ENCODE measurements around the gene SULT1C4.

SULT1C4 gene

GRCh38 chr2:108399479-108399878 lies 21.7 kb downstream of the SULT1C4 start:
- no peak overlapping the region for H3K4me3 ChIP-seq (ENCODE audit: low read depth, low read length, poor library complexity, severe bottlenecking)
- H3K4me1 ChIP-seq (ENCODE audit: insufficient read depth, low read length, severe bottlenecking), result no peaks in the 10 kb centered on the region
- TF ChIP-seq EZH2 (IDR thresholded peaks at IDR 0.05; ENCODE audit: borderline replicate concordance, low read length), result no peak
- TF ChIP-seq, protein P1, sequence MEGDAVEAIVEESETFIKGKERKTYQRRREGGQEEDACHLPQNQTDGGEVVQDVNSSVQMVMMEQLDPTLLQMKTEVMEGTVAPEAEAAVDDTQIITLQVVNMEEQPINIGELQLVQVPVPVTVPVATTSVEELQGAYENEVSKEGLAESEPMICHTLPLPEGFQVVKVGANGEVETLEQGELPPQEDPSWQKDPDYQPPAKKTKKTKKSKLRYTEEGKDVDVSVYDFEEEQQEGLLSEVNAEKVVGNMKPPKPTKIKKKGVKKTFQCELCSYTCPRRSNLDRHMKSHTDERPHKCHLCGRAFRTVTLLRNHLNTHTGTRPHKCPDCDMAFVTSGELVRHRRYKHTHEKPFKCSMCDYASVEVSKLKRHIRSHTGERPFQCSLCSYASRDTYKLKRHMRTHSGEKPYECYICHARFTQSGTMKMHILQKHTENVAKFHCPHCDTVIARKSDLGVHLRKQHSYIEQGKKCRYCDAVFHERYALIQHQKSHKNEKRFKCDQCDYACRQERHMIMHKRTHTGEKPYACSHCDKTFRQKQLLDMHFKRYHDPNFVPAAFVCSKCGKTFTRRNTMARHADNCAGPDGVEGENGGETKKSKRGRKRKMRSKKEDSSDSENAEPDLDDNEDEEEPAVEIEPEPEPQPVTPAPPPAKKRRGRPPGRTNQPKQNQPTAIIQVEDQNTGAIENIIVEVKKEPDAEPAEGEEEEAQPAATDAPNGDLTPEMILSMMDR (IDR thresholded peaks at IDR 0.05; ENCODE audit: low read length), result no peak
- H3K79me2 ChIP-seq (ENCODE audit: insufficient read depth, low read length), result no peaks in the 10 kb centered on the region
- H3K9me2 ChIP-seq (ENCODE audit: low read depth, low read length), result no peaks in the 10 kb centered on the region
- no peak overlapping the region for H3K4me2 ChIP-seq (ENCODE audit: low read length)
- H3K9ac ChIP-seq (ENCODE audit: low read length), result no peak overlapping the region
- H2AFZ ChIP-seq (ENCODE audit: low read length), result no peak overlapping the region
- no peaks in the 10 kb centered on the region for H3F3A ChIP-seq (ENCODE audit: insufficient read depth, low read length)
- H3K36me3 ChIP-seq (ENCODE audit: insufficient read depth, low read length), result no peaks in the 10 kb centered on the region
- peaks cover 7% of the 10 kb centered on the region; the same call in 1 of the 2 replicates for H3K9me3 ChIP-seq (ENCODE audit: low read length)
- no peak overlapping the region for H3K27ac ChIP-seq (ENCODE audit: low read depth, low read length, poor library complexity, severe bottlenecking)
- no peaks in the 10 kb centered on the region for H3K27me3 ChIP-seq (ENCODE audit: insufficient read depth, low read length)
- H4K20me1 ChIP-seq (ENCODE audit: insufficient read depth, low read length), result no peaks in the 10 kb centered on the region

- no peaks in the 10 kb centered on the region for H3K79me2 ChIP-seq (ENCODE audit: insufficient read depth, low read length)
- peaks cover 7% of the 10 kb centered on the region; the same call in 1 of the 2 replicates for H3K9me3 ChIP-seq (ENCODE audit: low read length)
- H2AFZ ChIP-seq (ENCODE audit: low read length), result no peak overlapping the region
- H3K4me1 ChIP-seq (ENCODE audit: insufficient read depth, low read length, severe bottlenecking), result no peaks in the 10 kb centered on the region
- TF ChIP-seq, protein P1 (IDR thresholded peaks at IDR 0.05; ENCODE audit: low read length), result no peak
- TF ChIP-seq EZH2 (IDR thresholded peaks at IDR 0.05; ENCODE audit: borderline replicate concordance, low read length), result no peak
- H3K9ac ChIP-seq (ENCODE audit: low read length), result no peak overlapping the region
- H3K27ac ChIP-seq (ENCODE audit: low read depth, low read length, poor library complexity, severe bottlenecking), result no peak overlapping the region
- H3K4me2 ChIP-seq (ENCODE audit: low read length), result no peak overlapping the region
- H3K36me3 ChIP-seq (ENCODE audit: insufficient read depth, low read length), result no peaks in the 10 kb centered on the region
- H4K20me1 ChIP-seq (ENCODE audit: insufficient read depth, low read length), result no peaks in the 10 kb centered on the region
- H3K4me3 ChIP-seq (ENCODE audit: low read depth, low read length, poor library complexity, severe bottlenecking), result no peak overlapping the region
- no peaks in the 10 kb centered on the region for H3K27me3 ChIP-seq (ENCODE audit: insufficient read depth, low read length)
- no peaks in the 10 kb centered on the region for H3F3A ChIP-seq (ENCODE audit: insufficient read depth, low read length)
- no peaks in the 10 kb centered on the region for H3K9me2 ChIP-seq (ENCODE audit: low read depth, low read length)
These were observed 24.0 kb downstream of the SULT1C4 start for GRCh38 chr2:108401800-108402199.

DNA sequence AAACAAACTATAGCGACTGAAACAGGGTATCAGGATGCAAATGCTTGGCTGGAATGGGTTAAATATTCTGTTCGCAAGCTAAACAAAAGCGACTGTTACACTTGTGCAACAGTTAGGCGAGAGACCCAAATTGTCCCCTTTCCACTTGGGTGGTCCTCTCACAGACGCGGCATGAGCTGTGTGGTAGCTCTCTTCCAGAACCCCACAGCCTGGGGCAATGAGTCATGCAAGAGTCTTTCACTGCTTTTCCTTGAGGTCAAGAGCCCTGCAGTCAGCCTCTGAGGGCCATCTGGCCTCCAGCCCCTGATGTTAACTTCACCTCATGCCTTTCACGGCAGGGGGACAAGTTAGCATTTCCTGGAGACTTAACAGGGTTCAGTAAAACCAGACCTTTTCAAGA lies 25.7 kb downstream of the SULT1C4 start:
- Histone ChIP-seq H3K4me1 (ENCODE audit: insufficient read depth, low read length, severe bottlenecking) (no peaks in the 10 kb centered on the region), H3K4me3 (ENCODE audit: low read depth, low read length, poor library complexity, severe bottlenecking) (no peak overlapping the region), H2AFZ (ENCODE audit: low read length) (no peak overlapping the region), H3K9me2 (ENCODE audit: low read depth, low read length) (no peaks in the 10 kb centered on the region), H3K9ac (ENCODE audit: low read length) (no peak overlapping the region), H3K27ac (ENCODE audit: low read depth, low read length, poor library complexity, severe bottlenecking) (no peak overlapping the region), H3K36me3 (ENCODE audit: insufficient read depth, low read length) (no peaks in the 10 kb centered on the region), H3F3A (ENCODE audit: insufficient read depth, low read length) (no peaks in the 10 kb centered on the region), H3K4me2 (ENCODE audit: low read length) (no peak overlapping the region), H3K9me3 (ENCODE audit: low read length) (peaks cover 7% of the 10 kb centered on the region; the same call in 1 of the 2 replicates), H3K79me2 (ENCODE audit: insufficient read depth, low read length) (no peaks in the 10 kb centered on the region), H4K20me1 (ENCODE audit: insufficient read depth, low read length) (no peaks in the 10 kb centered on the region), H3K27me3 (ENCODE audit: insufficient read depth, low read length) (no peaks in the 10 kb centered on the region)
- TF ChIP-seq EZH2 (IDR thresholded peaks at IDR 0.05; ENCODE audit: borderline replicate concordance, low read length), result no peak
- TF ChIP-seq, protein P1 (IDR thresholded peaks at IDR 0.05; ENCODE audit: low read length), result no peak
